ENCODE measurements around the gene GPR132. TPM values are rescaled to one million over a fixed set of nuclear protein-coding genes. Genes with fewer than 3 reads are reported as not detected.
A peak's percentile ranks its signal among the peaks of the same experiment; 100 is the strongest.

Gene GPR132
- total and polyA plus RNA-seq, 9 of the 15 experiments (the other 6 are each of a cell fraction or from before 2014, with no cell fraction given), result 0.01 to 1.1 (median 0.25) TPM; not detected in 1

DNA sequence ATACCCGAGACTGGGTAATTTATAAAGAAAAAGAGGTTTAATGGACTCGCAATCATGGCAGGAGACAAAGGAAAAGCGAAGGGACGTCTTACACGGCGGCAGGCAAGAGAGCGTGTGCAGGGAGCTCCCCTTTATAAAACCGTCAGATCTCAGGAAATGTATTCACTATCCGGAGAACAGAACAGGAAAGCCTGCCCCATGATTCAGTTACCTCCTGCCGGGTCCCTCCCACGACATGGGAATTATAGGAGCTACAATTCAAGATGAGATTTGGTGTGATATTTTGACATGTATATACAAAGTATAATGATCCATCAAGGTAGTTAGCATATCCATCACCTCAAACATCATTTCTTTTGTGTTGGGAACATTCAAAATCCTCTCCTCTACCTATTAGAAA lies 42.1 kb downstream of the GPR132 start:
- Histone ChIP-seq H4K20me1 (replicated peaks; ENCODE audit: control insufficient read depth, insufficient read depth, low read length) (peaks cover 8% of the 10 kb centered on the region; the same call in 1 of the 2 replicates), H3K4me1 (replicated peaks in 1 of 2; ENCODE audit: control insufficient read depth in 2 of 2, insufficient read depth in 2 of 2, low read length in 2 of 2) (peaks cover 11 to 25% of the 10 kb centered on the region in 2 experiments), H3K9ac (ENCODE audit: insufficient read depth in 1 of 2, low read depth in 2 of 2, low read length in 2 of 2) (no peak overlapping the region), H3K27ac (ENCODE audit: extremely low read depth, low read depth, low read length) (no peak overlapping the region), H3K36me3 (ENCODE audit: control insufficient read depth, insufficient read depth, low read length) (peaks cover 9% of the 10 kb centered on the region; the same call in 2 of the 3 replicates), H2AFZ (ENCODE audit: low read depth, low read length) (no peak overlapping the region), H3K27me3 (ENCODE audit: control insufficient read depth in 2 of 2, insufficient read depth in 2 of 2, low read length in 2 of 2) (no peaks in the 10 kb centered on the region), H3K4me2 (ENCODE audit: insufficient read depth, low read length) (no peak overlapping the region), H3K9me1 (ENCODE audit: control insufficient read depth, insufficient read depth, low read length) (peaks cover 4% of the 10 kb centered on the region), H3K9me3 (replicated peaks; ENCODE audit: control insufficient read depth, insufficient read depth, low read depth, low read length) (no peaks in the 10 kb centered on the region), H3K79me2 (ENCODE audit: control insufficient read depth, insufficient read depth, low read length) (peaks cover 39% of the 10 kb centered on the region), H3K4me3 (no peak overlapping the region)
- TF ChIP-seq TAF15 (IDR thresholded peaks at IDR 0.05; ENCODE audit: low read depth, low read length), result no peak
- FAIRE-seq (no peak), DNase-seq (ENCODE audit: extremely low read depth in 1 of 4, low spot score in 3 of 4) (no peak), ATAC-seq (no peak)
- in situ Hi-C loops (cut with MboI), result no loop called here
- 67% methylated on average over 10 of the region's 11 CpGs for WGBS (ENCODE audit: insufficient coverage, low coverage, missing lambda C conversion rate)
- intact Hi-C loops (cut with micrococcal nuclease), result no loop called here
- CTCF ChIA-PET (ENCODE audit: low intra/inter-chr PET ratio), result no interaction called here
- no TSS peak for BruUV-seq (replicated peaks)
- POLR2A ChIA-PET, result interaction anchor here (0.8 kb wide), 1 partner anchor 11 kb away, joined by 3 read pairs; no protein-coding TSS in a partner anchor

DNA sequence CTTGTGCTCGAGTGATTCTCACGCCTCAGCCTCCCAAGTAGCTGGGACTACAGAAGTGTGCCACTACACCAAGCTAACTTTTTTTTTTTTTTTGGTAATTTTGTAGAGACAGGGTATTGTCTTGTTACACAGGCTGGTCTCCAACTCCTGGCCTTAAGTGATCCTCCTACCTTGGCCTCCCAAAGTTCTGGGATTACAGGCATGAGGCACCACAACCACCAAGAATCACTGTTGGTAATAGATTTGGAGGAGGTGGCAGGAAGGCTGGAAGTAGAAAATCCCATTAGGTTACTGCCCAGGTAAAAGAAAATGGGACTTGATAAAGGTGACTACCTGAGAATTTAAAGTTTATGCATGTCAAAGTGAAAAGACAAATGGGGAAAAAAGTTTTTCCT lies 43.0 kb downstream of the GPR132 start:
- peak overlapping the region; percentile 72 for H3K4me3 ChIP-seq
- H3K9ac ChIP-seq (ENCODE audit: insufficient read depth in 1 of 2, low read depth in 2 of 2, low read length in 2 of 2), result peak overlapping the region; percentile 83 to 97; a peak in 3 of 4 replicates
- ChIA-PET CTCF (ENCODE audit: low intra/inter-chr PET ratio) (no interaction called here), POLR2A (interaction anchor here (0.6 kb wide), 1 partner anchor 1468 kb away, joined by 3 read pairs; no protein-coding TSS in a partner anchor)
- H3K36me3 ChIP-seq (ENCODE audit: control insufficient read depth, insufficient read depth, low read length), result peaks cover 15% of the 10 kb centered on the region; the same call in 2 of the 3 replicates
- peaks cover 16 to 28% of the 10 kb centered on the region in 2 experiments for H3K4me1 ChIP-seq (replicated peaks in 1 of 2; ENCODE audit: control insufficient read depth in 2 of 2, insufficient read depth in 2 of 2, low read length in 2 of 2)
- peak overlapping the region; percentile 80; the same call in 1 of the 3 replicates for H3K27ac ChIP-seq (ENCODE audit: extremely low read depth, low read depth, low read length)
- H2AFZ ChIP-seq (ENCODE audit: low read depth, low read length), result no peak overlapping the region; the same call in 1 of the 2 replicates
- H3K27me3 ChIP-seq (ENCODE audit: control insufficient read depth in 2 of 2, insufficient read depth in 2 of 2, low read length in 2 of 2), result no peaks in the 10 kb centered on the region
- WGBS (ENCODE audit: insufficient coverage, low coverage, missing lambda C conversion rate), result 44% methylated on average over 2 of the region's 2 CpGs
- peaks cover 48% of the 10 kb centered on the region for H3K79me2 ChIP-seq (ENCODE audit: control insufficient read depth, insufficient read depth, low read length)
- H3K9me1 ChIP-seq (ENCODE audit: control insufficient read depth, insufficient read depth, low read length), result peaks cover 4% of the 10 kb centered on the region
- TF ChIP-seq SMARCA4 (IDR thresholded peaks at IDR 0.05) (no peak), NFE2 (IDR thresholded peaks at IDR 0.05; ENCODE audit: low read depth) (no peak), FOSL1 (tag; conservative IDR thresholded peaks at IDR 0.05) (0 out of 2 replicates have a peak, but pooled peaks have one; percentile 37)
- H3K4me2 ChIP-seq (ENCODE audit: insufficient read depth, low read length), result peak overlapping the region; percentile 85
- in situ Hi-C loops (cut with MboI) (no loop called here), intact Hi-C loops (cut with micrococcal nuclease) (no loop called here)
- no TSS peak for BruUV-seq (replicated peaks)
- no peaks in the 10 kb centered on the region for H3K9me3 ChIP-seq (replicated peaks; ENCODE audit: control insufficient read depth, insufficient read depth, low read depth, low read length)
- no peak for ATAC-seq
- peaks cover 8% of the 10 kb centered on the region; the same call in 1 of the 2 replicates for H4K20me1 ChIP-seq (replicated peaks; ENCODE audit: control insufficient read depth, insufficient read depth, low read length)
- no peak for DNase-seq (ENCODE audit: extremely low read depth in 1 of 4, low spot score in 3 of 4)
- FAIRE-seq, result no peak

All from K562 (cell line).